Memory B cell (primary cell): Measurements from ENCODE around the gene TOMM20.
"Not testable (repeated sequence)": the region's sequence is repeated elsewhere in the genome, so short reads cannot be mapped to it uniquely, and the experiment has no call there.

ENCODE experiments used
- ATAC-seq: fragments of 150-1000 bp; cut with Tn5 transposase; 2 replicates; pipeline ENCODE4 v1.10.0; 2021; ENCODE audit warnings: low read depth, mild to moderate bottlenecking, moderate library complexity
- DNase-seq, 2 donors: peaks; one replicate each; pipeline ENCODE4 v3.0.0; 2022; ENCODE audit warnings: low spot score in 2 of 2
- H3K27ac Mint-ChIP-seq: one replicate; pipeline ENCODE4 v1.8.0; 2022; ENCODE audit warnings: mild to moderate bottlenecking, moderate library complexity, mixed read lengths
- H3K27me3 Mint-ChIP-seq: one replicate; pipeline ENCODE4 v1.8.0; 2022; ENCODE audit warnings: mixed read lengths
- H3K36me3 Mint-ChIP-seq: one replicate; pipeline ENCODE4 v1.8.0; 2022; ENCODE audit warnings: mild to moderate bottlenecking, mixed read lengths
- H3K4me1 Mint-ChIP-seq: one replicate; pipeline ENCODE4 v1.8.0; 2022; ENCODE audit warnings: mixed read lengths
- H3K4me3 Mint-ChIP-seq: one replicate; pipeline ENCODE4 v1.8.0; 2022; ENCODE audit warnings: mild to moderate bottlenecking, moderate library complexity, mixed read lengths
- H3K9me3 Mint-ChIP-seq: one replicate; pipeline ENCODE4 v1.8.0; 2022; ENCODE audit warnings: mixed read lengths

TOMM20 gene

DNA sequence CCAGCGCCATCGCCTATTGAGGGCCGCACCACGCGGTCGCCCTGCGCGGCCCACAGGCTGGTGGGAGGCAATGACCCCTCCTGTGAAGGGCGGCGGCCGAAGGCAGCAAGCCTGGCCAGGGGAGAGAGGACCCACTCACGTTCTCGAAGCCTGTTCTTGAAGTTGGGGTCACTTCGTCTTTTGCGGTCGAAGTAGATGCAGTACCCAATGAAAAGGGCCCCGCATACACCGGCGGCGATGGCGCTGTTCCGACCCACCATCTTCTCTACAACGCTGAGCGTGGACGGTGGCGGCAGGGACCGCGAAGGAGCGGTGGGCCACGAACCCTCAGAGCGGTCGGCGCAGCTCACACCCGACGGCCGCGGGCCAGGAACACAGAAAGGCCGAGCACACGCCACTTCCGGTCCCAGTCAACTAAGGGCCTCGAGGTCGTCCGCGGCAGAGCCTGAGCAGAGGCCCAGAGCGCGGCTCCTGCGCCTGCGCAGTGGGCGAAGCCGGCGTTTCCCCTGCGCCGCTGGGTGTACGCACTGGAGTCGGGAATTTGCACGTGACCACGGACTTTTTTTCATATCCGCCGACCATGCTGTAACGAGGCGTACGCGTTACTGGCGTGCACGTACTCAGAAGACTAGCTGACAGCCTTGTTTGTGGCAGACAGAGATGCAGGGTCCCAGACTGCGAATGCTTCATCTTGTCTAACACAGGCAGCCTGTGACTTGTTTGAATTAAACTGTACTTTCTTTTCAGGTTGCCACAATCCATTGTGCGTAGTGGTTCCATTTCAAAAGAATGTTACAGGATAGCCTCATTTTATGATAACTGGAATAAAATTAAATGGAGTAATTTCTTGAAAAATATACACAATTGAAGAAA lies at the start of gene TOMM20:
Gene TOMM20 (minus strand): TSS at position 382 of the 873 bp plus-strand sequence. CDS start 122 bp downstream, at position 260.
- H3K36me3 Mint-ChIP-seq = peaks cover 13% of the 10 kb centered on the region
- DNase-seq = peak; percentile 91 to 93
- ATAC-seq = peak; percentile 94
- H3K27ac Mint-ChIP-seq = peak within 1 kb of the TSS; percentile 96
- H3K9me3 Mint-ChIP-seq = no peaks in the 10 kb centered on the region
- no peaks in the 10 kb centered on the region for H3K27me3 Mint-ChIP-seq
- H3K4me1 Mint-ChIP-seq = peaks cover 26% of the 10 kb centered on the region
- peak within 1 kb of the TSS; percentile 97 for H3K4me3 Mint-ChIP-seq

DNA sequence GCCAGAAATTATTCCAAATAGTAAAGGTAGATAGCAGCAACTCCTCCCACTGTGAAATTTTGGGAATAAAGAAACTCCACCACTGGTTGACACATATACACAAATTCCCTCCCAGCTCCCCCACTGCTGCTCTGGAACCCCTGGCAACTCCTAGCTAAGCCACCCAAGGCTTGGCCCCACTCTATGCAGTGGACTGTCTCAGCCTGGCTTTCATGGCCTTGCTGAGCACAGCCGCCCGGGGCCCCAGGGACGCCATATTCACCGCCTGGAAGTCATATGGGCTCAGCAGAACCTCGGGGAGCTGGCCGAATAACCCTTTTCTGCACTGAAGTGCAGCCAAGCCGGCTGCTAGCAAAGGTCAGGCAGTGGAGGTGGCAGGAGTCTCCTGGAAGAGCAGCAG lies 47.8 kb upstream of the TOMM20 start:
- no peak for DNase-seq
- Mint-ChIP-seq H3K27ac (no peak overlapping the region), H3K9me3 (no peaks in the 10 kb centered on the region), H3K4me3 (no peak overlapping the region), H3K4me1 (no peaks in the 10 kb centered on the region), H3K27me3 (no peaks in the 10 kb centered on the region), H3K36me3 (peaks cover 14% of the 10 kb centered on the region)
- no peak for ATAC-seq

DNA sequence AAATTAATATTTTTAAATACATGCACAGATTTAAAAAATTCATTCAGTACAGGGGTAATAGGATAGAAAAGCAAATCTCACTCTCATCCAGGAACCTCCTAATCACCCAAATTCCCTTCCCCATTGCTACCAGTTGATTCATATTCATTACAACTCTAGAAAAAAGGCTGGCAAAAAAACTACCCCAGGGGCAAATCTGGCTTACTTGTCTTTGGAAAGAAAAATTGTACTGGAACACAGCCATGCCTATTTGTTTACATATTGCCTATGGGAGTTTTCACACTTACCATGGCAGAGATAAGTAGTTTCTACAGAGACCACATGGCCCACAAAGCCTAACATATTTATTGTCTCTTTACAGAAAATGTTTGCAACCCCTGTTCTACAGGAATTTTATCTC lies 41.3 kb upstream of the TOMM20 start:
- no peak for ATAC-seq
- no peak overlapping the region for H3K4me3 Mint-ChIP-seq
- no peaks in the 10 kb centered on the region for H3K4me1 Mint-ChIP-seq

DNA sequence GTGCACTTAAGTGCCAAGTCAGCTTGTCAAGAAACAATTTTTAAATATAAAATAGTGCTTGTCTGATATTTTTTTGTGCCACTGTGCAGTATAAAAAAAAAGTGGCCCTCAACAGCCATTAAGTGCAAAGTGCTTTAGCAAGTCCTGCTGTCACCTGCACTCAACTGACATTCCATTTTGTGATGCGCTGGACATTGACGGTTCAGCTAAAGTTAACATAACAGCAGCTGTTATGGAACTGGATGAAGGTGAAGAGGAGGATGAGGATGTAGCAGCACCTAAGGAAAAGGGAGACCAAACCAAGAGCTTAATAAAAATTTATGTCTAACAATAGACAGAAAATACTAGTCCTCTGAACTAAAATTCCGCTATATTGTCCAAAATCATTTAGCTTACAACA lies 39.7 kb upstream of the TOMM20 start:
- Mint-ChIP-seq H3K27ac (no peak overlapping the region), H3K4me1 (no peaks in the 10 kb centered on the region), H3K36me3 (peaks cover 6% of the 10 kb centered on the region), H3K4me3 (no peak overlapping the region), H3K9me3 (no peaks in the 10 kb centered on the region), H3K27me3 (no peaks in the 10 kb centered on the region)
- no peak for ATAC-seq
- no peak for DNase-seq

More for the DNA sequence above, 41.3 kb upstream of the TOMM20 start:
- Mint-ChIP-seq H3K27ac (no peak overlapping the region), H3K36me3 (peaks cover 8% of the 10 kb centered on the region), H3K9me3 (no peaks in the 10 kb centered on the region), H3K27me3 (no peaks in the 10 kb centered on the region)
- no peak for DNase-seq

DNA sequence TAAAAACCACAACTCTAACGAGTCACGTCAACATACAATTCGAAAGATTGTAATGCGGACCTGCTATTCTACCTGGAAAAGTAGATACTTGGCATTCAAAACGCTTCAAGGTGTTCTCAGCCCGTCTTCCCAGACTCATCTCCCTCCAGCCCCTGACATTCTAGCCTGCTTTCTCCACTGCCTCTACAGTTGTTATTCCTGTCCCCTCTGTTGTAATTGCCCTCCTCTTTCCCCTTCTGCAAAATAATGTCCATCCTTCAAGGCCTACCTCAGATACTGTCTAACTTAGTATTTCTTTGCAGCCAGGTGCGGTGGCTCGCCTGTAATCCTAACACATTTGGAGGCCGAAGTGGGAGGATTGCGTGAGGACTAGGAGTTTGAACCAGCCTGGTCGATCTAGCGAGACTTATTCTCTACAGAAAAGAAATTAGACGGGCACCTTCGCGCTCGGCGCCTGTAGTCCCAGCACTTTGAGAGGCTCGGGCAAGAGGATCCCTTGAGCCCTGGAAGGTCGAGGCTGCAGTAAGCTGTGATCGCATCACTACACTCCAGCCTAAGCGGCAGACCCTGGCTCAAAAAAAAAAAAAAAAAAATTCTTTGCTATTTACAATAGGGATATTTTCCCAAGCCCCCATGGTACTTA lies 33.2 kb upstream of the TOMM20 start:
- Mint-ChIP-seq H3K36me3 (peaks cover 4% of the 10 kb centered on the region), H3K9me3 (no peaks in the 10 kb centered on the region), H3K4me3 (peak overlapping the region; percentile 90), H3K4me1 (peaks cover 10% of the 10 kb centered on the region), H3K27ac (peak overlapping the region; percentile 96), H3K27me3 (no peaks in the 10 kb centered on the region)
- ATAC-seq = no peak
- DNase-seq = no peak

DNA sequence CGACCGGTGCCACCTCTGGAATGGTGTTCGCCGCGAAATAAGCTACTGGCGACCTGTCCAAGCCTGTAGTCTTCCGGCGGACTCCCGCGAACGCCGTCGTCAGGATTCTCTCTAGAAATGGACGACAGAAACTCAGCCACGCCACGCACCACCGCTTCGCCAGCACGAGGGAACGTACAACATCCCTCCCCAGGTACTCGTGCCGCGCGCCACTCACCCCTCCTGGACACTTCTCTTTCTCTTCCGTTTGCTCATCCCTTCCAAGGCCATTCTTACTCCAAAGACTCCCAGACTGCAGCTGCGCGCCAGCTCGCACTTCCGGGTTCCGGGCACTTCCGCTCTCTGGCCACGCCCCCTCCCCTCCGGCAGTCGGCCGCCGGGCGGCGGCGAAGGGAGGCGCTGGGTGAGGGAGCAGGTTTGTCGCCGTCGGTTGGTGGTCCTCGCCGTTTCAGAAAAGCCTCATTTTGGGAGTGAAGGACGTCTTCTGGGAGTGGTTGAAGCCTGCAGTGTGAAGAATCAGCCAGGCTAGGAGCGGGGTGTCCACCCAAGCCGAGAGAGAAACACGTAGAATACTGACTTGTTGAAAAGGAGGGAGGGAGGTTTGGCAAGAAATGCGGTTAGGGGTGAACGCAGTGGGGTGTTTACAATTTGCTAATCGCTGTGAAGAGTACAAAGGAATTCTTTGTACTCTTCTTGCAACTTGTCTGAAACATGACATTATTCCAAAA lies 32.5 kb upstream of the TOMM20 start, which contains the start of gene RBM34:
Gene RBM34 (minus strand): TSS at position 294 of the 728 bp plus-strand sequence. CDS start 24 bp downstream, at position 270.
- Mint-ChIP-seq H3K9me3 (no peaks in the 10 kb centered on the region), H3K36me3 (peaks cover 4% of the 10 kb centered on the region), H3K27me3 (no peaks in the 10 kb centered on the region), H3K27ac (peak within 1 kb of the TSS; percentile 96), H3K4me1 (peaks cover 10% of the 10 kb centered on the region), H3K4me3 (peak within 1 kb of the TSS; percentile 90)
- ATAC-seq (peak; percentile 92), DNase-seq (peak; percentile 90)

DNA sequence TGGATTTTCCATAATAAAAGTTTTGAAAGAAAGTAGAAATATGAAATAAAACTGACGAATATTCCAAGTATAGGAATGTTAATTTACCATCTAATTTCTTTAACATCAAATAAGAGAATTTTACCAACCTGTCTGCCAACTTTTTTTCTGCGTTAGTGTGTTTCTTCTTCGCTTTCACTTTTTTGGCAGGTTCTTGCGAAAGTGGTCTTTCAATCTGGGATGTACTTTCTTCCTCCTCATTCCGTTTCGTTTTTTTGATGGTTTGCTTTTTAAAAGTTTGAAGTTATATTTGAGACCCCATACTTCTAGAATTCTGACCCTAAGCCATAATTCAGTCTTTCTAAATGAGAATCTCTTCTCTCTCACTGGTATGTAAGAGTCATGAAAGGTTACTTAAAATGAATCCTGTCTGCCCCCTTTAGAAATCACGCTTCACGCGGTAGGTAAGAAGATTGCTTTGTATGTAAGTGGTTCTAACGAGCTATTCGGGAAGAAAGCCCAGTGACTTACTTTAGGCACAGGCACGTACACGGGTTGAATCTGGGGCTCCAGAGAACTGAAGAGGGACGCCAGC lies 31.8 kb upstream of the TOMM20 start:
- Mint-ChIP-seq H3K27me3 (no peaks in the 10 kb centered on the region), H3K27ac (peak overlapping the region; percentile 96), H3K4me1 (peaks cover 10% of the 10 kb centered on the region), H3K4me3 (peak overlapping the region; percentile 90), H3K9me3 (no peaks in the 10 kb centered on the region), H3K36me3 (peaks cover 4% of the 10 kb centered on the region)
- DNase-seq (no peak), ATAC-seq (peak; percentile 68)

DNA sequence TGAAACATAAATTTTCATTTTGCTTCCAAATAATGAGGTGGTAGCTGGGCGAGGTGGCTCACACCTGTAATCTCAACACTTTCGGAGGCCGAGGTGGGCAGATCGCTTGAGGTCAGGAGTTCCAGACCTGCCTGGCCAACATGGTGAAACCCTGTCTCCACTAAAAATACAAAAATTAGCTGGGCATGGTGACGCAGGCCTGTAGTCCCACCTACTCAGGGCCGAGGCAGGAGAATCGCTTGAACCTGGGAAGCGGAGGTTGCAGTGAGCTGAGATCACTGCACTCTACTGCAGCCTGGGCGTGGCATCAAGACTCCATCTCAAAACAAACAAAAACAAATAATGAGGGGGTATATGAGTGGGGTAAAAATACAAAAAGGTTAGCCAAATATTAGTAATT lies 31.3 kb upstream of the TOMM20 start:
- H3K27me3 Mint-ChIP-seq, H3K4me1 Mint-ChIP-seq: not testable (repeated sequence)

DNA sequence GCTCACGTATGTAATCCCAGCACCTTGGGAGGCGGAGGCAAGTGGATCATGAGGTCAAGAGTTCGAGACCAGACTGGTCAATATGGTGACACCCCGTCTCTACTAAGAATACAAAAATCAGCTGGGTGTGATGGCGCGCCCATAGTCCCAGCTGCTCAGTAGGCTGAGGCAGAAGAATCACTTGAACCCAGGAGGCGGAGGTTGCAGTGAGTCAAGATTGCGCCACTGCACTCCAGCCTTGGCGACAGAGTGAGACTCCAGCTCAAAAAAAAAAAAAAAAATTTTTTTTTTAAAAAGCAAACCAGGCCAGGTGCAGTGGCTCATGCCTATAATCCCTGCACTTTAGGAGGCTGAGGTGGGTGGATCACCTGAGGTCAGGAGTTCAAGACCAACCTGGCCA lies 30.6 kb upstream of the TOMM20 start:
- not testable (repeated sequence) for H3K9me3 Mint-ChIP-seq, H3K27ac Mint-ChIP-seq, H3K27me3 Mint-ChIP-seq, ATAC-seq, H3K36me3 Mint-ChIP-seq, DNase-seq
- Mint-ChIP-seq H3K4me1 (peaks cover 14% of the 10 kb centered on the region), H3K4me3 (peak overlapping the region; percentile 21)

More for the DNA sequence above, 31.3 kb upstream of the TOMM20 start:
- not testable (repeated sequence) for H3K36me3 Mint-ChIP-seq, ATAC-seq, H3K9me3 Mint-ChIP-seq, DNase-seq
- peak overlapping the region; percentile 73 for H3K4me3 Mint-ChIP-seq
- H3K27ac Mint-ChIP-seq = peak overlapping the region; percentile 96

DNA sequence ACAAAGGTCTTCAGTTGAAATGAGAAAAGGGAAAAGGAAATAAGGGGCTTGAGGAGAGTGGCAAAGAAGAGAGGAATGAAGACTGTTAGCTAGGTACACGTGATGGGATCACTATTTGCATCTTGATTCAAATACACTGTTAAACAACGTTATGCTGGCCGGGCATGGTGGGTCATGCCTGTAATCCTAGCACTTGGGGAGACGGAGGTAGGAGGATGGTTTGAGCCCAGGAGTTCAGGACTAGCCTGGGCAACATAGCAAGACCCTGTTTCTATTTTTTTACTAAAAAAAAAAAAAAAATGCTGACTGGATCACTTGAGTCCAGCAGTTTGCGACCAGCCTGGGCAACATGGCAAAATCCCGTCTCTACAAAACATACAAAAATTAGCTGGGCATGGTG lies 30.0 kb upstream of the TOMM20 start:
- no peak for DNase-seq
- Mint-ChIP-seq H3K36me3 (peaks cover 9% of the 10 kb centered on the region), H3K9me3 (no peaks in the 10 kb centered on the region), H3K27ac (no peak overlapping the region), H3K4me3 (no peak overlapping the region), H3K27me3 (no peaks in the 10 kb centered on the region), H3K4me1 (peaks cover 15% of the 10 kb centered on the region)
- ATAC-seq = no peak

DNA sequence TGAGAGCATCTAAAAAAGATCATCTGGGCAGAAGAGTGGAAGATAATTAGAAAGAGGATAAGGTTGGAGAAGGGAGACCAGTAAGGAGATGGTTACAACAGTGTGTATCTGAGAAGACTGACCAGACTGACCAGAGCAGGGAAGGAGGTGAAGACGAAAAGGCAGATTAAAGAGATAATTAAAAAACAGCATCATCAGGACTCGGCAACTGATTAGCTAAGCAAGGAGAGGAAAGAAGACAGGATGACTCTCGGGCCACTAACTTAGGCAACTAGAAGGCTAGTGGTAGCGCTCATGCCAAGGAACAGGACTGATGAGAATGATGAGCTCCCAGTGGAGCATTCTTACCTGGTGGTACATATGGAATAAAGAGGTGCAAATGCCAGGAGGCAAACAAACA lies 28.5 kb upstream of the TOMM20 start:
- Mint-ChIP-seq H3K4me3 (no peak overlapping the region), H3K27ac (no peak overlapping the region), H3K9me3 (no peaks in the 10 kb centered on the region), H3K27me3 (no peaks in the 10 kb centered on the region), H3K36me3 (peaks cover 10% of the 10 kb centered on the region), H3K4me1 (peaks cover 15% of the 10 kb centered on the region)
- ATAC-seq = no peak
- DNase-seq = no peak

DNA sequence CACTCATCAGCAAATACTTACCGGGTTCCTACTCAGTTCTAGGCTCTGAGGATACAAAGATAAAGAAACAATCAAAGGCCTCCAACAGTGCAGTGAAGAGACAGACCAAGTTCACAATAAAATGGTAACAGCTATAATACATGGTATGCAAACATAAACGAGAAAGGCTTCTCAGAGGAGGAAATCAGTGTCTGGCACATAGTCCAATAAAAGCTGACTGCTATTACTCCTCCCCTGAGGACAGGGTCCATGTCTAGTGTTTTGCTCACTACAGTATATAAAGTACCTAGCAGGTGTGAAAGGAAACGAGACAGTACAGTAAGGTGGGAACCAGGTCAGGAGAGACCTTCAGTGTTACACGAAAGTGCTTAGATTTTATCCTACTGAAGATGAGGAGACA lies 28.1 kb upstream of the TOMM20 start:
- Mint-ChIP-seq H3K9me3 (no peaks in the 10 kb centered on the region), H3K27me3 (no peaks in the 10 kb centered on the region), H3K4me3 (no peak overlapping the region), H3K4me1 (peaks cover 13% of the 10 kb centered on the region), H3K36me3 (peaks cover 10% of the 10 kb centered on the region), H3K27ac (no peak overlapping the region)
- no peak for ATAC-seq
- no peak for DNase-seq

DNA sequence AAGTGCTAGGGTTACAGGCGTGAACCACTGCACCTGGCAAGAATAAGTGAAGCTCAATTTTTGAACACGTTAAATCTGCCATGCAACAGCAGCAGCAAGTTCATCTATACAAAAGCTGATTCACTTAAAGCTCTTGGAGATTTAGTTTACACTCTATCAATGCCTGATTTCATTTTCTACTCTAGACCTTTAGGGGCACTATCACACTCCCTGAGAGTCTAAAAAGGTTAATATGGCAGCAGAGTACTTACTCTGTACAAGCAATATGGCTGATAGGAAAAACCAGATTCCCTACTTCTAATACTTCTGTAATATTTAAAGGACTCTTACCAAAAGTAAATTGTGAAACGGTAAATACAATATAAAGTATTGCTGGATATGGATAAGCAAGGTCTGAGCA lies 27.6 kb upstream of the TOMM20 start:
- peaks cover 13% of the 10 kb centered on the region for H3K36me3 Mint-ChIP-seq
- H3K27ac Mint-ChIP-seq = no peak overlapping the region
- no peak for DNase-seq
- no peak overlapping the region for H3K4me3 Mint-ChIP-seq
- H3K4me1 Mint-ChIP-seq = peaks cover 13% of the 10 kb centered on the region
- no peaks in the 10 kb centered on the region for H3K27me3 Mint-ChIP-seq
- no peak for ATAC-seq
- no peaks in the 10 kb centered on the region for H3K9me3 Mint-ChIP-seq

DNA sequence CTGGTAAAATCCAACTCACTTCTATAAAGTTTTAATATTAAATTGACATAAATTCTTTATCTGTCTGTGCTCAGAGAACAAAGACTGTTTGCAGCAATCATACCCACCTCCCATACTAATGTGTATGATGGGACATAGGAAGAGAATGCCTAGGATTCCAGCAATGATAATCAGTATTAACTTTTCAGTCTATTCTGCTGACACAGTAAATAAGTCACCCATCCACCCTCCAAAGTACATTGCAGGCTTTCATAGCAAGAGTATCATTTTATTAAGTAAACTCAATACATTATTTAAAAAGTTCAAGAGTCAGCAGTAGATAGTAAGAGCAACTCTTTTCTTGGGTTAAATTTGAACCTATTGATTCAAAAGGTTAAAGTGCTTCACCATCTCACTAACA lies 23.6 kb upstream of the TOMM20 start:
- Mint-ChIP-seq H3K27ac (no peak overlapping the region), H3K4me3 (no peak overlapping the region), H3K27me3 (no peaks in the 10 kb centered on the region), H3K4me1 (peaks cover 17% of the 10 kb centered on the region), H3K9me3 (no peaks in the 10 kb centered on the region), H3K36me3 (peaks cover 29% of the 10 kb centered on the region)
- ATAC-seq = no peak
- DNase-seq = no peak
